GM12878 (cell line): ENCODE results near the gene CNTN4. TPM values are rescaled to one million over a fixed set of nuclear protein-coding genes. Genes with fewer than 3 reads are reported as not detected.

Experiments
- ATAC-seq: fragments of 200-7000 bp; cut with Tn5 transposase; 3 replicates; pipeline ENCODE4 v1.9.1; 2020; ENCODE audit warnings: mild to moderate bottlenecking, moderate library complexity
- BruUV-seq: library from RNA; stranded (reverse); fragments of 400-500 nt; replicated peaks from 2 replicates; lab custom pipeline; 2021; lab: Mats Ljungman, UMichigan
- CTCF ChIA-PET: fragments of 300-600 bp; sonication (Branson Sonifier 250); formaldehyde crosslinking; extraction: SDS; loops from one replicate; lab custom pipeline; 2021; ENCODE audit warnings: inconsistent platforms; lab: Yijun Ruan, JAX
- POLR2A ChIA-PET: fragments of 350-600 bp; formaldehyde crosslinking; extraction: SDS; loops from one replicate; lab custom pipeline; 2021; ENCODE audit warnings: inconsistent platforms; lab: Charles Lee
- RAD21 ChIA-PET: fragments of 300-600 bp; sonication (Branson Sonifier 250); formaldehyde crosslinking; loops from one replicate; lab custom pipeline; 2023; ENCODE audit warnings: antibody characterized with exemption; ENCODE audit not compliant: unreplicated experiment; lab: Charles Lee
- SMC1A ChIA-PET: fragments of 300-600 bp; sonication (Branson Sonifier 250); formaldehyde crosslinking; loops from one replicate; lab custom pipeline; 2023; ENCODE audit not compliant: unreplicated experiment, uncharacterized antibody; lab: Charles Lee
- DNase-seq: peaks from one replicate; pipeline ENCODE4 v3.0.0-alpha.2; 2011; ENCODE audit warnings: low read depth, low spot score
- FAIRE-seq: peaks from 3 replicates; lab custom pipeline; 2011; peaks lifted over from hg19 to GRCh38; lab: Jason Lieb, UNC
- H2AFZ ChIP-seq: 2 replicates; pipeline ENCODE4 v1.6.0; 2011; ENCODE audit warnings: low read depth, low read length, control low read depth; ENCODE audit not compliant: control insufficient read depth
- H3K27ac ChIP-seq: 2 replicates; pipeline ENCODE4 v1.5.1; 2011; ENCODE audit warnings: control low read depth; ENCODE audit not compliant: control insufficient read depth, insufficient read depth
- H3K27me3 ChIP-seq, 2 experiments: replicated peaks in 1 of 2; 2 replicates each; pipeline versions ENCODE4 v1.6.0 to v1.6.1; 2011; ENCODE audit warnings: low read length in 1 of 2; ENCODE audit not compliant: control insufficient read depth in 2 of 2, insufficient read depth in 2 of 2
- H3K36me3 ChIP-seq, 2 experiments: 2 replicates each; pipeline ENCODE4 v1.5.1; 2011; ENCODE audit warnings: low read length in 1 of 2; ENCODE audit not compliant: control insufficient read depth in 2 of 2, insufficient read depth in 2 of 2
- H3K4me1 ChIP-seq: 2 replicates; pipeline ENCODE4 v1.6.1; 2011; ENCODE audit warnings: mild to moderate bottlenecking, low read length, moderate library complexity, mixed read lengths; ENCODE audit not compliant: control insufficient read depth, insufficient read depth
- H3K4me2 ChIP-seq: 2 replicates; pipeline ENCODE4 v1.6.0; 2011; ENCODE audit warnings: control low read depth; ENCODE audit not compliant: control insufficient read depth, insufficient read depth
- H3K4me3 ChIP-seq: fragments of 200-600 bp; sonication (generic); 2 replicates; pipeline ENCODE4 v1.5.1; 2016
- H3K79me2 ChIP-seq: 2 replicates; pipeline ENCODE4 v1.6.0; 2011; ENCODE audit warnings: low read length; ENCODE audit not compliant: control insufficient read depth, insufficient read depth
- H3K9ac ChIP-seq: 2 replicates; pipeline ENCODE4 v1.8.0; 2011; ENCODE audit warnings: low read length, control low read depth, mixed read lengths; ENCODE audit not compliant: control insufficient read depth, insufficient read depth
- H3K9me3 ChIP-seq: replicated peaks from 3 replicates; pipeline ENCODE4 v1.5.1; 2011; ENCODE audit warnings: mild to moderate bottlenecking, low read length; ENCODE audit not compliant: control insufficient read depth, insufficient read depth
- H4K20me1 ChIP-seq: 2 replicates; pipeline ENCODE4 v1.6.0; 2011; ENCODE audit not compliant: control insufficient read depth, insufficient read depth
- BCL3 ChIP-seq: IDR thresholded peaks from 2 replicates; pipeline ENCODE4 v1.6.1; 2011; ENCODE audit warnings: borderline replicate concordance, low read depth, mild to moderate bottlenecking, moderate library complexity, low read length; ENCODE audit not compliant: insufficient read depth, poor library complexity, severe bottlenecking
- E4F1 ChIP-seq: fragments of 450-650 bp; IDR thresholded peaks from 2 replicates; pipeline ENCODE4 v1.6.1; 2018; ENCODE audit warnings: borderline replicate concordance, mild to moderate bottlenecking; ENCODE audit not compliant: partially characterized antibody
- HDAC6 ChIP-seq: fragments of 200-600 bp; sonication (generic); IDR thresholded peaks from one replicate; pipeline ENCODE4 v1.8.0; 2017; ENCODE audit warnings: antibody characterized with exemption; ENCODE audit not compliant: unreplicated experiment
- IKZF2 ChIP-seq, 2 experiments: fragments of 450-650 bp; IDR thresholded peaks; 2 replicates each; pipeline ENCODE4 v1.6.1; 2017; ENCODE audit warnings: mild to moderate bottlenecking in 2 of 2, moderate library complexity in 2 of 2
- RFX5 ChIP-seq: IDR thresholded peaks from 2 replicates; pipeline ENCODE4 v1.6.1; 2011; ENCODE audit warnings: low read depth, low read length, improper control_type of control experiment
- SIX5 ChIP-seq: IDR thresholded peaks from 2 replicates; pipeline ENCODE4 v1.6.1; 2011; ENCODE audit warnings: mild to moderate bottlenecking, low read depth, low read length, moderate library complexity; ENCODE audit not compliant: severe bottlenecking
- TCF12 ChIP-seq: IDR thresholded peaks from 2 replicates; pipeline ENCODE4 v1.6.1; 2011; ENCODE audit warnings: low read depth, mild to moderate bottlenecking, low read length
- USF2 ChIP-seq: IDR thresholded peaks from 2 replicates; pipeline ENCODE4 v1.6.1; 2011; ENCODE audit warnings: low read depth, low read length, improper control_type of control experiment, borderline replicate concordance
- WGBS: methylation state at CpG from one replicate; pipeline ENCODE4 v1.1.6; 2016; ENCODE audit warnings: low lambda C conversion rate; ENCODE audit not compliant: insufficient replicate concordance, insufficient coverage; ENCODE audit errors: missing lambda C conversion rate; 5-methylcytosine and 5-hydroxymethylcytosine counted together
- in situ Hi-C: fragments of 300-500 bp; cut with MboI; formaldehyde crosslinking; loops from 9 replicates; pipeline ENCODE4 v1.14.3; 2018; ENCODE audit warnings: mixed read lengths
- intact Hi-C: fragments of 100-400 bp; cut with micrococcal nuclease; formaldehyde crosslinking; loops from one replicate; pipeline ENCODE4 v1.14.2; 2022; ENCODE audit not compliant: unreplicated experiment
- polyA plus RNA-seq, 11 experiments: library from polyadenylated mRNA; depleted of rRNA in 4 of 11; unstranded in 6 of 11; stranded (reverse) in 5 of 11; fragments of >200 nt; fragmentation: Nextera tagmentation in 4 of 11; fragmentation: Illumina TruSeq in 1 of 11; extraction: Ambion mirVana in 4 of 11; extraction: Trizol in 1 of 11; gene quantifications; 1 replicate in 1 of 11; 2 replicates in 10 of 11; pipeline versions ENCODE4 v1.2.1 to v1.2.3, GENCODE V29; 2011 to 2016; ENCODE audit warnings: inconsistent platforms in 2 of 11, missing spikeins in 2 of 11, low read depth in 1 of 11
- total RNA-seq, 4 experiments: library from RNA; depleted of rRNA in 3 of 4; stranded (reverse); fragments of >200 nt in 3 of 4; fragmentation: Illumina TruSeq in 1 of 4; extraction: Trizol in 1 of 4; gene quantifications; 2 replicates each; pipeline versions ENCODE4 v1.2.1 to v1.2.3, GENCODE V29; 2013 to 2021

The CNTN4 gene
- total and polyA plus RNA-seq, 10 of the 15 experiments (the other 5 are each of a cell fraction or from before 2014, with no cell fraction given), result 0.05 to 0.43 (median 0.15) TPM; not detected in 1

- intact Hi-C loops, result no loop called here
- Histone ChIP-seq H3K9ac (no peak overlapping the region), H3K4me2 (no peak overlapping the region), H3K4me3 (no peak overlapping the region), H4K20me1 (no peaks in the 10 kb centered on the region), H3K27me3 (no peaks in the 10 kb centered on the region), H2AFZ (no peak overlapping the region), H3K4me1 (no peaks in the 10 kb centered on the region), H3K36me3 (no peaks in the 10 kb centered on the region), H3K79me2 (no peaks in the 10 kb centered on the region), H3K9me3 (no peaks in the 10 kb centered on the region), H3K27ac (no peak overlapping the region)
- TF ChIP-seq TCF12 (no peak), E4F1 (no peak), SIX5 (no peak), IKZF2 (IDR thresholded peaks at IDR 0.05) (no peak), USF2 (no peak), HDAC6 (no peak), RFX5 (no peak), BCL3 (no peak)
- RAD21 ChIA-PET, result no interaction called here
- SMC1A ChIA-PET, result interaction anchor here (1.0 to 2.0 kb wide), 2 partner anchors 9 to 13 kb away, joined by 4 read pairs; no protein-coding TSS in a partner anchor
- ATAC-seq (no peak), DNase-seq (no peak), FAIRE-seq (no peak)
- BruUV-seq, result no TSS peak
- 76% methylated on average over 4 of the region's 4 CpGs for WGBS
- CTCF ChIA-PET, result interaction anchor here (0.9 kb wide), 1 partner anchor 10 kb away, joined by 4 read pairs; no protein-coding TSS in a partner anchor
- POLR2A ChIA-PET, result no interaction called here
- in situ Hi-C loops, result no loop called here
These were observed 293.2 kb downstream of the CNTN4 start for GRCh38 chr3:2391896-2392295.
